Lower lobe of right lung (tissue), 2 donors: ENCODE results near the gene CTDSPL. TPM values are rescaled to one million over a fixed set of nuclear protein-coding genes. Genes with fewer than 3 reads are reported as not detected.

ENCODE experiments used
- ATAC-seq, 2 donors: fragments of 200-7000 bp; cut with Tn5 transposase; one replicate each; pipeline ENCODE4 v1.9.1; 2020 to 2022; ENCODE audit warnings: mild to moderate bottlenecking in 2 of 2, moderate library complexity in 2 of 2
- DNase-seq: peaks from one replicate; pipeline ENCODE4 v3.0.0-alpha.2; 2020
- H3K27ac ChIP-seq: fragments of 200-600 bp; one replicate; pipeline ENCODE4 v1.8.0; 2022
- H3K27me3 ChIP-seq: fragments of 200-600 bp; one replicate; pipeline ENCODE4 v1.8.0; 2022; ENCODE audit warnings: low read depth
- H3K36me3 ChIP-seq: fragments of 200-600 bp; one replicate; pipeline ENCODE4 v1.8.0; 2022; ENCODE audit warnings: mild to moderate bottlenecking
- H3K4me1 ChIP-seq: fragments of 200-600 bp; one replicate; pipeline ENCODE4 v1.8.0; 2022
- H3K4me3 ChIP-seq: fragments of 200-600 bp; one replicate; pipeline ENCODE4 v1.8.0; 2022; ENCODE audit warnings: mild to moderate bottlenecking
- H3K9me3 ChIP-seq: fragments of 200-600 bp; one replicate; pipeline ENCODE4 v1.8.0; 2022
- intact Hi-C: fragments of 100-400 bp; cut with DNase I; formaldehyde crosslinking; loops from one replicate; pipeline ENCODE4 v1.11.0; 2022
- total RNA-seq: library from RNA; stranded (reverse); fragmentation: NEBNext Ultra II Directional; extraction: Animal tissue kit (Norgen Biotek cat#: 25700); gene quantifications from one replicate; pipeline ENCODE4 v1.2.1, GENCODE V29; 2021
- TF ChIP-seq, protein P1 (sequence below): fragments of 200-600 bp; IDR thresholded peaks from one replicate; pipeline ENCODE4 v1.8.0; 2022; ENCODE audit warnings: antibody characterized with exemption, mild to moderate bottlenecking
- donor health status: DM: no; HTN: yes; CAD: no; lungs with severe emphysema.

Gene CTDSPL
- total RNA-seq, 1 donor from 2014 or later: 60.3 TPM

- H3K4me1 ChIP-seq: peaks cover 5% of the 10 kb centered on the region
- TF ChIP-seq, protein P1, sequence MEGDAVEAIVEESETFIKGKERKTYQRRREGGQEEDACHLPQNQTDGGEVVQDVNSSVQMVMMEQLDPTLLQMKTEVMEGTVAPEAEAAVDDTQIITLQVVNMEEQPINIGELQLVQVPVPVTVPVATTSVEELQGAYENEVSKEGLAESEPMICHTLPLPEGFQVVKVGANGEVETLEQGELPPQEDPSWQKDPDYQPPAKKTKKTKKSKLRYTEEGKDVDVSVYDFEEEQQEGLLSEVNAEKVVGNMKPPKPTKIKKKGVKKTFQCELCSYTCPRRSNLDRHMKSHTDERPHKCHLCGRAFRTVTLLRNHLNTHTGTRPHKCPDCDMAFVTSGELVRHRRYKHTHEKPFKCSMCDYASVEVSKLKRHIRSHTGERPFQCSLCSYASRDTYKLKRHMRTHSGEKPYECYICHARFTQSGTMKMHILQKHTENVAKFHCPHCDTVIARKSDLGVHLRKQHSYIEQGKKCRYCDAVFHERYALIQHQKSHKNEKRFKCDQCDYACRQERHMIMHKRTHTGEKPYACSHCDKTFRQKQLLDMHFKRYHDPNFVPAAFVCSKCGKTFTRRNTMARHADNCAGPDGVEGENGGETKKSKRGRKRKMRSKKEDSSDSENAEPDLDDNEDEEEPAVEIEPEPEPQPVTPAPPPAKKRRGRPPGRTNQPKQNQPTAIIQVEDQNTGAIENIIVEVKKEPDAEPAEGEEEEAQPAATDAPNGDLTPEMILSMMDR: no peak
- intact Hi-C loops: no loop called here
- no peak for ATAC-seq
- DNase-seq: no peak
- peaks cover 43% of the 10 kb centered on the region for H3K36me3 ChIP-seq
- H3K27ac ChIP-seq: no peak overlapping the region
- H3K27me3 ChIP-seq: no peaks in the 10 kb centered on the region
- H3K9me3 ChIP-seq: no peaks in the 10 kb centered on the region
- H3K4me3 ChIP-seq: no peak overlapping the region
Observed at GRCh38 chr3:37981348-37981664, 119.6 kb downstream of the CTDSPL start.

- TF ChIP-seq, protein P1: no peak
- no peak for ATAC-seq
- intact Hi-C loops: no loop called here
- Histone ChIP-seq H3K4me3 (no peak overlapping the region), H3K9me3 (no peaks in the 10 kb centered on the region), H3K4me1 (peaks cover 15% of the 10 kb centered on the region), H3K27me3 (no peaks in the 10 kb centered on the region), H3K36me3 (peaks cover 34% of the 10 kb centered on the region), H3K27ac (no peak overlapping the region)
- no peak for DNase-seq
Observed at GRCh38 chr3:37982331-37982730, 120.7 kb downstream of the CTDSPL start.

DNA sequence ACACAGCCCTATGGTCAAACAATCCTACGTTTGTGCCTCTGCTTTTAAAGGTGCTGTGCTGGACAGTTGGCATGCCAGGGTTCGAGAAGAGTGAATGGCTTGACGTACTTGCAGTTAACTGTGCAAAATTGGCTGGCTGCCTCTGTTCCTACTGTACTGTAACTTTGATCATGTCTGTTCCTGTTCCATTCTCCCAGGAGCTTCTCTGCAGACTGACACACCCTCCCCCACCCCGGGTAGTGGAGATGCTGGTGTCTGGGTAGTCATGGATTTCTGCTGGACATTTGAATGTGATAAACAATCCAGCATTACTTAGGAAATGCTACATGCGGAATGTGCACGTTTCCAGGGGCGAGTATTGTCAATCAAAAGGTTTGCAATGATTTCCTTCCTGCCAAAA, 122.4 kb downstream of the CTDSPL start:
- intact Hi-C loops: no loop called here
- Histone ChIP-seq H3K4me1 (peaks cover 19% of the 10 kb centered on the region), H3K36me3 (peaks cover 34% of the 10 kb centered on the region), H3K9me3 (no peaks in the 10 kb centered on the region), H3K4me3 (no peak overlapping the region), H3K27me3 (no peaks in the 10 kb centered on the region), H3K27ac (no peak overlapping the region)
- DNase-seq (no peak), ATAC-seq (no peak)
- TF ChIP-seq, protein P1: no peak

GRCh38 chr3:37984596-37984995, 122.9 kb downstream of the CTDSPL start:
- no peak for DNase-seq
- Histone ChIP-seq H3K4me1 (peaks cover 19% of the 10 kb centered on the region), H3K27ac (no peak overlapping the region), H3K9me3 (no peaks in the 10 kb centered on the region), H3K27me3 (no peaks in the 10 kb centered on the region), H3K4me3 (no peak overlapping the region), H3K36me3 (peaks cover 34% of the 10 kb centered on the region)
- TF ChIP-seq, protein P1: no peak
- intact Hi-C loops: no loop called here
- ATAC-seq: no peak

- H3K4me1 ChIP-seq: peaks cover 19% of the 10 kb centered on the region
- intact Hi-C loops: no loop called here
- H3K9me3 ChIP-seq: no peaks in the 10 kb centered on the region
- ATAC-seq (peak; percentile 34 to 48), DNase-seq (peak; percentile 53)
- H3K4me3 ChIP-seq: no peak overlapping the region
- H3K27me3 ChIP-seq: no peaks in the 10 kb centered on the region
- TF ChIP-seq, protein P1: no peak
- H3K27ac ChIP-seq: no peak overlapping the region
- peaks cover 26% of the 10 kb centered on the region for H3K36me3 ChIP-seq
Observed at GRCh38 chr3:37985637-37986320, 124.1 kb downstream of the CTDSPL start.
